Fibroblast of mammary gland (primary cell): ENCODE data around the gene TMEM255B.

Source experiments
- DNase-seq: peaks from one replicate; pipeline ENCODE4 v3.0.0-alpha.2; 2010; ENCODE audit warnings: low read depth
- H3K4me3 ChIP-seq: 2 replicates; pipeline ENCODE4 v1.5.1; 2011; ENCODE audit warnings: low read depth, mild to moderate bottlenecking, low read length, moderate library complexity; ENCODE audit not compliant: control insufficient read depth
- CTCF ChIP-seq: conservative IDR thresholded peaks from 2 replicates; pipeline ENCODE4 v1.5.1; 2011; ENCODE audit warnings: low read depth, low read length, inconsistent platforms; ENCODE audit not compliant: control insufficient read depth, insufficient read depth

Gene TMEM255B

GRCh38 chr13:113805431-113806103 is 46.5 kb downstream of the TMEM255B start:
- TF ChIP-seq CTCF, result no peak
- DNase-seq, result no peak
- H3K4me3 ChIP-seq, result no peak overlapping the region

GRCh38 chr13:113806104-113806471 is 47.1 kb downstream of the TMEM255B start:
- TF ChIP-seq CTCF, result no peak
- no peak for DNase-seq
- no peak overlapping the region for H3K4me3 ChIP-seq

GRCh38 chr13:113806526-113806925 is 47.5 kb downstream of the TMEM255B start:
- TF ChIP-seq CTCF, result no peak

GRCh38 chr13:113808058-113808834 is 49.2 kb downstream of the TMEM255B start:
- H3K4me3 ChIP-seq, result no peak overlapping the region
- TF ChIP-seq CTCF, result no peak
- no peak for DNase-seq

More at GRCh38 chr13:113806526-113806925, 47.5 kb downstream of the TMEM255B start:
- no peak for DNase-seq
- no peak overlapping the region for H3K4me3 ChIP-seq

- no peak for TF ChIP-seq CTCF
- no peak overlapping the region for H3K4me3 ChIP-seq
- no peak for DNase-seq
Measured at GRCh38 chr13:113809934-113810333, 50.9 kb downstream of the TMEM255B start.

GRCh38 chr13:113810640-113811039 is 51.6 kb downstream of the TMEM255B start:
- TF ChIP-seq CTCF, result no peak
- H3K4me3 ChIP-seq, result no peak overlapping the region
- DNase-seq, result no peak
